ENCODE measurements around the gene MRM3. TPM values are rescaled to one million over a fixed set of nuclear protein-coding genes. Genes with fewer than 3 reads are reported as not detected.
"Not testable (repeated sequence)": the region's sequence is repeated elsewhere in the genome, so short reads cannot be mapped to it uniquely, and the experiment has no call there.

MRM3 gene
- total RNA-seq, 1 donor = 40.9 TPM

GRCh38 chr17:799261-799660 is 17.1 kb downstream of the MRM3 start:
- H3K4me1 ChIP-seq (ENCODE audit: insufficient read depth, low read length) = peaks cover 5% of the 10 kb centered on the region
- no peaks in the 10 kb centered on the region for H3K27me3 ChIP-seq (ENCODE audit: insufficient read depth, low read length)
- H3K9me3 ChIP-seq (ENCODE audit: low read depth, low read length) = no peaks in the 10 kb centered on the region
- H3K4me3 ChIP-seq (ENCODE audit: low read length) = no peak overlapping the region

DNA sequence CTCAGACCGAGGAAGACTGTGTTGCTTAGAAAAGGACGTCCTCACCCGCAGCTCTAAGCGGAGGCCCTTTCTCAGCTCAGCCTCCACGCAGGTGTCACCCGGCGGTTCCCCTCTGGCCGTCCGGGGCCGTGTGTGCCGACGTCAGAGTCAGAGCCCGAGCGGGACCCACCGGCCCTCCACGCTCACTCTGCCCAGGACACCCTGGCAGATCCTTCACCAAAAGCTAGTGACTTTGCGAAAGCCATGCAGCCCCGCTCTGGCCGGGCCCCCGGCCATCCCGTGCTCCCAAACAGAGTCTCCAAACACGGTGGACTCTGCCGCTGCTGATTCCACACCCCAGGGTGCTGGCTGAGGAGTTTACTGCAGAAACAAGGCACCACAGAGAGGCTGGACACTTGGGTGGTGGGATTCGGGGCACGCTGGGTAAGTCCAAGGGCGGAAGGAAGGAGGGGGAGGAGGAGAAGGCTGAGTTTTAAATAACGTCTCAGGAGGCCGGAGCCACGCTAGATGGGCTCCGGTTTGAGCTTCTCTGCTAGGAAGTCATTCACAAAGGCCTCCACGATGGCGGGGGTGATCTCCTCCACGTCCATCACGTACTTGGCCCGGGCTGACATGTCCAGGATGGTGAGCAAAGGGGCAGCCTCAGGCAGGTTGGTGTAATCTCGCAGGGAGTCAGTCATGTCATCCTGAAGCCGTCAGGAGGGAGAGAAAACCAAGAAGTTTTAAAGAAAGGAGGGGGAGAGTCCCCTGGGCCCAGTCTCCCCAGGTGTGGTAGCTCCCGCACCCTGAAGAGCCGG is 18.5 kb downstream of the MRM3 start:
- Histone ChIP-seq H3K9me3 (ENCODE audit: low read depth, low read length) (no peaks in the 10 kb centered on the region), H3K27me3 (ENCODE audit: insufficient read depth, low read length) (no peaks in the 10 kb centered on the region), H3K4me3 (ENCODE audit: low read length) (no peak overlapping the region), H3K4me1 (ENCODE audit: insufficient read depth, low read length) (no peaks in the 10 kb centered on the region)

DNA sequence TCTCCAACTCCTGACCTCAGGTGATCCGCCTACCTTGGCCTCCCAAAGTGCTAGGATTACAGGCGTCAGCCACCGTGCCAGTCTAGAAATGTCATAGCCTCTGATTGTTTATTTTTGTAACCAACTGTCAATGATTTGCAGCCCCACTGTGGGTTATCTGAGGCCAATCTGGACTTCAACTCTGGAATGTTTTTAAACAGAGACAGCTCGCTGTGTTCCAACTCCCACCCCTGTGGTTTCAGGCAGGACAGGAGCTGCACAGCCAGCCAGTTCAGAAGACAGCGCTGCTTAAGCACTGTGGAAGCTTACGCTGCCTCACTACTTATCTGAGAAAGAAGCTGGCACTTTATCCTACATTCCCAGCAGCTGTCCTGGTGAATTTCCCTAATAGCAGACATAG is 19.5 kb downstream of the MRM3 start:
- H3K9me3 ChIP-seq (ENCODE audit: low read depth, low read length) = no peaks in the 10 kb centered on the region
- no peaks in the 10 kb centered on the region for H3K4me1 ChIP-seq (ENCODE audit: insufficient read depth, low read length)
- H3K27me3 ChIP-seq (ENCODE audit: insufficient read depth, low read length) = no peaks in the 10 kb centered on the region
- H3K4me3 ChIP-seq (ENCODE audit: low read length) = no peak overlapping the region

- H3K27me3 ChIP-seq (ENCODE audit: insufficient read depth, low read length) = no peaks in the 10 kb centered on the region
- H3K9me3 ChIP-seq (ENCODE audit: low read depth, low read length) = no peaks in the 10 kb centered on the region
- H3K4me3 ChIP-seq (ENCODE audit: low read length) = no peak overlapping the region
- H3K4me1 ChIP-seq (ENCODE audit: insufficient read depth, low read length) = no peaks in the 10 kb centered on the region
These were observed 20.3 kb downstream of the MRM3 start for GRCh38 chr17:802481-802880.

DNA sequence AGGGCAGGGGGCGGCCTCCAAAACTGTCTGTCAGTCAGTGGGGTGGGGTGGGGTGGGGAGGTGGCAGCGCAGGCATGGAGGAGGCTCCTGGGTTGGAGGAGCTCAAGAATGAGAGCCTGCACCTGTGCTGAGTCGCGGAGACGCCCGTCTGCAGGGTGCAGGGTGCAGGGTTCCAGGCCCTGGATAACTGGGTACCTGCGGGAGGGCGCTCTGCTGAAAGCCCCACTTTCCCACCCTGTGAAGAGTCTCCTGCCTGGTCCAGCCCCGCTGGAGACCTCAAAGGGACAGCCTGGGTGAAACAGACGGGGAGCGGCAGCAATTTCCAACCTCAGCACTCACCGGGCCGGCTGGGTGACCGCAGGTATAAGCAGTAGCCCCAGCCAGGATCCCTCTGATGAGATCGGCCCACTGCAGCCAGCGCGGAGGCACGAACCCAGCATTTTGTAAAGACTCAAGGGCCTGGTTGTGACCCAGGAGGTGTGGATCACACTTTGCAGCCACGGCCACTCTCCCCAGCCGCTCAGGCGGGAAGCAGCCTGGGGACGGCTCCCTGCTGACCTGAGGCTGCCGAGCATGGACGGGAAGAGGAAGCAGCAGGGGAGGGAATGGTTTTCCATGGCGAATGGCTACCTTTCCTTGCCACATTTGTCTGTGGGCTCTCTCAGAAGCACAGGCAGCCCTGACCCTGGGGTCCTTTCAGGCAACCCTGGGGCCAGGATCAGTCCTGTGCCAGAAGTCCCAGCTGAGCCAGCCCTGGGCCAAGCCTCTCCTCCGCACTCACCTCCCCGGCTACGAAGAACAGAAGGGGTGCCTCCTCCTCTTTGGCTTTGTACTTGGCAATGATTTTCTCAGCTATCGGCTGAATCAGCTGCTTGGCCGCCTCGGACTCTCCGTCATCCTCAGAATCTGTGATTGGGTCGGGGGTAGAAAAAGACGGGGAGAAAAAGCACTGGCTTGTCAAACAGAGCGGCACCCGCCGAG is 21.0 kb downstream of the MRM3 start:
- Histone ChIP-seq H3K4me3 (ENCODE audit: low read length) (no peak overlapping the region), H3K9me3 (ENCODE audit: low read depth, low read length) (no peaks in the 10 kb centered on the region), H3K4me1 (ENCODE audit: insufficient read depth, low read length) (no peaks in the 10 kb centered on the region), H3K27me3 (ENCODE audit: insufficient read depth, low read length) (no peaks in the 10 kb centered on the region)

GRCh38 chr17:804541-805435 is 22.6 kb downstream of the MRM3 start:
- H3K4me1 ChIP-seq (ENCODE audit: insufficient read depth, low read length) = no peaks in the 10 kb centered on the region
- no peak overlapping the region for H3K4me3 ChIP-seq (ENCODE audit: low read length)
- H3K27me3 ChIP-seq (ENCODE audit: insufficient read depth, low read length) = no peaks in the 10 kb centered on the region
- H3K9me3 ChIP-seq (ENCODE audit: low read depth, low read length) = no peaks in the 10 kb centered on the region

GRCh38 chr17:805886-806285 is 23.7 kb downstream of the MRM3 start:
- not testable (repeated sequence) for H3K27me3 ChIP-seq (ENCODE audit: insufficient read depth, low read length); H3K4me3 ChIP-seq (ENCODE audit: low read length); H3K4me1 ChIP-seq (ENCODE audit: insufficient read depth, low read length); H3K9me3 ChIP-seq (ENCODE audit: low read depth, low read length)

- Histone ChIP-seq H3K4me1 (ENCODE audit: insufficient read depth, low read length) (no peaks in the 10 kb centered on the region), H3K4me3 (ENCODE audit: low read length) (no peak overlapping the region), H3K27me3 (ENCODE audit: insufficient read depth, low read length) (no peaks in the 10 kb centered on the region), H3K9me3 (ENCODE audit: low read depth, low read length) (no peaks in the 10 kb centered on the region)
These were observed 24.2 kb downstream of the MRM3 start for GRCh38 chr17:806346-806745.

DNA sequence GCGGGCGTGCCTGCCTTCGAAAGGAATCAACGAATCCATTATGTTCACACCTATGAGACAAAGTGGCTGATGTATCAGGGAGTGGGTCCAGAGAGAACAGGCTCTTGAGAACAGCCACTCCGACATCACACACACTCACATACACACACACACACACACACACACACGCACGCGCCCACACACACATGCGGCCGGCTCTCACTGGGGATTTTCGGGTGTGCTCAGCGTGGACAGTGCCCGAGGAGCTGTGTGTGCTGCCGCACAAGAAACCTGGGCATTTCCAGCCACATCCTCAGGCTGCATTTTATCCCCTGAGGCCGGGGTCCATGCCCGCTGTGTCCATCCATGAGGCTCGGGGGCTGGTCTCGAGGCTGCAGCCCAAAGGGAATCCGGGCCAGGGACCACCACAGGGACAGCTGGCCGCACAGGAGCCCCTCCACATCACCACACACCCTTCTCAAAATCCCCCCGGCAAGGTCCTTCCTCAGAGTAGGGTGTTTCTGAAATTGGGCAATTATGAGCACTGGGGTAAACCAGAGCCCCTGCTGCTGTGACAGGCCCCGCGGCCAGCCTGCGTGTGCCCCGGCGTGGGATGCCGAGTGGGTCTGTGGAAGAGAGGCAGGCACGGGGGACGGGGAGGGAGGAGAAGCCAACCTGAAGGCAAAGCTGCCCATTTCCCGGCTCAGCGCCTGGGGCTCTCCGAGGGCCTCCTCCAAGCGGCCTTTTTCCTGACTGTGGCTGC is 24.8 kb downstream of the MRM3 start:
- Histone ChIP-seq H3K4me1 (ENCODE audit: insufficient read depth, low read length) (no peaks in the 10 kb centered on the region), H3K27me3 (ENCODE audit: insufficient read depth, low read length) (no peaks in the 10 kb centered on the region), H3K4me3 (ENCODE audit: low read length) (no peak overlapping the region), H3K9me3 (ENCODE audit: low read depth, low read length) (no peaks in the 10 kb centered on the region)

- Histone ChIP-seq H3K9me3 (ENCODE audit: low read depth, low read length) (no peaks in the 10 kb centered on the region), H3K4me1 (ENCODE audit: insufficient read depth, low read length) (no peaks in the 10 kb centered on the region), H3K4me3 (ENCODE audit: low read length) (no peak overlapping the region), H3K27me3 (ENCODE audit: insufficient read depth, low read length) (no peaks in the 10 kb centered on the region)
These were observed 25.6 kb downstream of the MRM3 start for GRCh38 chr17:807523-808294.

DNA sequence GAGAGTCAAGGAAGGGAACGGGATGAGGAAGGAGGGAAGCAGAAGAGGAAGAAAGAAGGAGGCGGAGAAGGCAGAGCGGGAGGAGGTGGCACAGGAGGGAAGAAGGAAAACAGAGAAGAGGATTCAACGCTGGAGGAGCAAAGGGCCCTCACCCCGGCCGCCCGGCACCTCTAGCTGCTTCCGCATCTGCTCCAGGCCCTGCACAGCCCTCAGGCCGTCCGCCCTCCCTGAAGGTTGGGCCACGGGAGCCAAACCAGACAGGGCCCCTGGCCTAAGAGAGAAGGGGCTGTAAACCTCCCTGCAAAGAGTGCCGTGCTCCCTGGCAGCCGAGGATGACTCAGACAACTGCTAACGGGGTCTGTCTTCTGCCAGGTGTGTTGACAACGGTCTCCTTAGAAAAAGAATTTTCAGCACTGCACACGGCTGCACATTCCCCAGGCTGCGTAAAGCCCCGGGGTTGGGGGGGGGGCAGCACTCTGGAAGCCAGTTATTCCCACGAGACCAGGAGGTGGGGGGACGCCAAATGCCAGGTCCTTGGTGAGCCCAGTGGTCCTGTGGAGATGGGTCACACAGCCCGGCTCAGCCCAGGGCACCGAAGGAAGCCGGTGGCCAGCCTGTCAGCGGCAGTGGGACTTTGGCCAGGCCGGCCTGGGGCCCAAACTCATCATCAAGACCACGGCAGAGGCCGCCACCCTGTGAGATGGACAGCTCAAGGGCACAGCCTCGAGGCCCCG is 29.1 kb downstream of the MRM3 start:
- H3K4me3 ChIP-seq (ENCODE audit: low read length) = no peak overlapping the region
- H3K9me3 ChIP-seq (ENCODE audit: low read depth, low read length) = no peaks in the 10 kb centered on the region
- no peaks in the 10 kb centered on the region for H3K27me3 ChIP-seq (ENCODE audit: insufficient read depth, low read length)
- no peaks in the 10 kb centered on the region for H3K4me1 ChIP-seq (ENCODE audit: insufficient read depth, low read length)

DNA sequence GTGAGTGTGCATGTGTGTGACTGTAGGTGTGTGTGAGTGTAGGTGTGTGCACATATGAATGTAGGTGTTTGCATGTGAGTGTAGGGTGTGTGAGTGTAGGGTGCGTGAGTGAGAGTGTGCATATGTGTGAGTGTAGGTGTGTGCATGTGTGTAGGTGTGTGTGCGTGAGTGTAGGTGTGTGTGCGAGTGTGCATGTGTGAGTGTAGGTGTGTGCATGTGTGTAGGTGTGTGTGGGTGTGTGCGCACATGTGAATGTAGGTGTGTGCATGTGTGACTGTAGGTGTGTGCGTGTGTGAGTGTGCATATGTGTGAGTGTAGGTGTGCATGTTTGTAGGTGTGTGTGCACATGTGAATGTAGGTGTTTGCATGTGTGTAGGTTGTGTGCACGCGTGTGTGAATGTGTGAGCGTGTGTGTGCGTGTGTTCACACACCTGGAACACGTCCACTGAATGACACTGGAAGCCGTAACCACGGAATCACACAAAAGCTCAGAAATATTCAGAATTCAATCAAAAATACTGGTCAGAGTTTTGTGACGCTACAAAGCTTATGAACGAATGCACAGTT is 30.6 kb downstream of the MRM3 start:
- no peaks in the 10 kb centered on the region for H3K9me3 ChIP-seq (ENCODE audit: low read depth, low read length)
- no peak overlapping the region for H3K4me3 ChIP-seq (ENCODE audit: low read length)
- H3K4me1 ChIP-seq (ENCODE audit: insufficient read depth, low read length) = no peaks in the 10 kb centered on the region
- no peaks in the 10 kb centered on the region for H3K27me3 ChIP-seq (ENCODE audit: insufficient read depth, low read length)

DNA sequence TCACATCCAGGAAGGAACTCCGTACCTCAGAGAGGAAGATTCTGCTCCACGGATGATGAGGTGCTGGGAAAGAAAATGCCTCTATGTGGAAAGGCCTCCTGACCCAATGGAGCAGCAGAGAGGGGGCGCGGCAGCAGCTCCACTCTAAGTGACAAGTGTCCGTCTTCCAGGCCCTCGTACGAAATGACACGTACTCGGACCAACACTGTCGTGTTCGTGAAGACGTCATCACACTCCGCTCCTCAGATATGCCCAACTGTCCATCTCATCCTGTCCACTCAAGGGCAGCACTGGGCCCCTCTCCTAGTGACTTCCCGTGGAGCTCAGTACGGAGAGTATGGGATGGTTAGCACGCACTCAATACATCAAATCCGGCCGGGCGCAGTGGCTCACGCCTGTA is 32.2 kb downstream of the MRM3 start:
- Histone ChIP-seq H3K4me1 (ENCODE audit: insufficient read depth, low read length) (no peaks in the 10 kb centered on the region), H3K4me3 (ENCODE audit: low read length) (no peak overlapping the region), H3K27me3 (ENCODE audit: insufficient read depth, low read length) (no peaks in the 10 kb centered on the region), H3K9me3 (ENCODE audit: low read depth, low read length) (no peaks in the 10 kb centered on the region)

Data from mononuclear cell (primary cell).